A549 treated with GW870086 at 1 μM for 4 hours (cell line): ENCODE data around the gene GAN. TPM values are rescaled to one million over a fixed set of nuclear protein-coding genes. Genes with fewer than 3 reads are reported as not detected.

Source experiments
- total RNA-seq: library from RNA; stranded (reverse); fragments of 200-300 nt; extraction: Qiagen RNA extraction; gene quantifications from 5 replicates; pipeline ENCODE4 v1.2.3, GENCODE V29; 2022; ENCODE audit warnings: low read depth

The GAN gene
- total RNA-seq = 2.2 to 3.1 TPM (median 2.7 TPM) in 5 replicates

GRCh38 chr16:81314603-81315270, at the start of gene GAN:
Gene GAN, plus strand, starts transcription at chr16:81314962. Its CDS starts 152 bp downstream, at chr16:81315114.

Other genes with a start within 250 kb of the GAN start
- gene C16orf46, start 237.7 kb upstream of the GAN start, total RNA-seq = 0.41 to 1.5 TPM (median 1.1 TPM) in 5 replicates
- 51.5 to 67.4 TPM (median 61.9 TPM) in 5 replicates for gene GCSH, start 218.6 kb upstream of the GAN start, total RNA-seq
- gene BCO1, start 76.3 kb upstream of the GAN start, total RNA-seq = 0.81 to 1.1 TPM (median 1.1 TPM) in 5 replicates
- gene CMIP, start 129.8 kb downstream of the GAN start, total RNA-seq = 77.8 to 100 TPM (median 94.7 TPM) in 5 replicates